ENCODE results near the gene DDIAS. TPM values are rescaled to one million over a fixed set of nuclear protein-coding genes. Genes with fewer than 3 reads are reported as not detected.
"Not testable (repeated sequence)": the region's sequence is repeated elsewhere in the genome, so short reads cannot be mapped to it uniquely, and the experiment has no call there.

DDIAS gene
- total and polyA plus RNA-seq, 2 donors (not counting 1 experiment from before 2014, with no cell fraction given), result 1.7 to 3.3 TPM

- no peak overlapping the region for H3K4me3 Mint-ChIP-seq
- Histone ChIP-seq H3K9me3 (ENCODE audit: control extremely low read depth in 1 of 3, control insufficient read depth in 2 of 3, insufficient read depth in 1 of 3, low read length in 2 of 3) (peaks cover 0 to 7% (median 0%) of the 10 kb centered on the region in 3 donors), H3K4me2 (replicated peaks; ENCODE audit: low read depth, low read length, poor library complexity, severe bottlenecking) (no peak overlapping the region), H2AFZ (ENCODE audit: insufficient read depth, low read depth, low read length, poor library complexity, severe bottlenecking) (no peak overlapping the region), H3K27me3 (replicated peaks in 1 of 4; ENCODE audit: control extremely low read depth in 1 of 4, control insufficient read depth in 3 of 4, insufficient read depth in 4 of 4, low read length in 3 of 4) (no peaks in the 10 kb centered on the region), H3K79me2 (ENCODE audit: control insufficient read depth, insufficient read depth, low read length) (no peaks in the 10 kb centered on the region), H3K9ac (ENCODE audit: low read length) (no peak overlapping the region), H3K4me3 (ENCODE audit: control extremely low read depth in 1 of 5, extremely low read depth in 1 of 5, insufficient read depth in 1 of 5, low read depth in 2 of 5, low read length in 4 of 5) (no peak overlapping the region), H3K4me1 (ENCODE audit: control insufficient read depth in 2 of 2, insufficient read depth in 2 of 2, low read length in 2 of 2) (no peaks in the 10 kb centered on the region), H4K20me1 (ENCODE audit: control insufficient read depth, insufficient read depth, low read length, poor library complexity, severe bottlenecking) (no peaks in the 10 kb centered on the region), H3K36me3 (replicated peaks in 1 of 2; ENCODE audit: control extremely low read depth in 1 of 2, control insufficient read depth in 1 of 2, extremely low read depth in 1 of 2, insufficient read depth in 2 of 2, low read length in 1 of 2) (no peaks in the 10 kb centered on the region), H3K27ac (ENCODE audit: low read length in 2 of 2) (no peak overlapping the region)
- 100% methylated on average over 2 of the region's 2 CpGs for WGBS (ENCODE audit: insufficient coverage)
- TF ChIP-seq, protein P1, sequence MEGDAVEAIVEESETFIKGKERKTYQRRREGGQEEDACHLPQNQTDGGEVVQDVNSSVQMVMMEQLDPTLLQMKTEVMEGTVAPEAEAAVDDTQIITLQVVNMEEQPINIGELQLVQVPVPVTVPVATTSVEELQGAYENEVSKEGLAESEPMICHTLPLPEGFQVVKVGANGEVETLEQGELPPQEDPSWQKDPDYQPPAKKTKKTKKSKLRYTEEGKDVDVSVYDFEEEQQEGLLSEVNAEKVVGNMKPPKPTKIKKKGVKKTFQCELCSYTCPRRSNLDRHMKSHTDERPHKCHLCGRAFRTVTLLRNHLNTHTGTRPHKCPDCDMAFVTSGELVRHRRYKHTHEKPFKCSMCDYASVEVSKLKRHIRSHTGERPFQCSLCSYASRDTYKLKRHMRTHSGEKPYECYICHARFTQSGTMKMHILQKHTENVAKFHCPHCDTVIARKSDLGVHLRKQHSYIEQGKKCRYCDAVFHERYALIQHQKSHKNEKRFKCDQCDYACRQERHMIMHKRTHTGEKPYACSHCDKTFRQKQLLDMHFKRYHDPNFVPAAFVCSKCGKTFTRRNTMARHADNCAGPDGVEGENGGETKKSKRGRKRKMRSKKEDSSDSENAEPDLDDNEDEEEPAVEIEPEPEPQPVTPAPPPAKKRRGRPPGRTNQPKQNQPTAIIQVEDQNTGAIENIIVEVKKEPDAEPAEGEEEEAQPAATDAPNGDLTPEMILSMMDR (IDR thresholded peaks at IDR 0.05), result no peak
- no peak for TF ChIP-seq EZH2 (IDR thresholded peaks at IDR 0.05; ENCODE audit: borderline replicate concordance, insufficient read depth, low read depth, low read length, poor library complexity, severe bottlenecking)
- POLR2A ChIA-PET, result no interaction called here
- no peak for DNase-seq
- peaks cover 4% of the 10 kb centered on the region for H3K9me3 Mint-ChIP-seq (ENCODE audit: insufficient read depth)
- H3K4me1 Mint-ChIP-seq, result peaks cover 2% of the 10 kb centered on the region
- intact Hi-C loops (cut with micrococcal nuclease), result no loop called here
- no peak overlapping the region for H3K27ac Mint-ChIP-seq
- CTCF ChIA-PET, result interaction anchor here (1.3 to 1.7 kb wide), 2 partner anchors 11 to 34 kb away, joined by 3 to 6 read pairs; no protein-coding TSS in a partner anchor
- ATAC-seq (ENCODE audit: low read depth), result no peak
- H3K27me3 Mint-ChIP-seq, result no peaks in the 10 kb centered on the region
Observed at GRCh38 chr11:82942376-82942775, 40.8 kb downstream of the DDIAS start.

DNA sequence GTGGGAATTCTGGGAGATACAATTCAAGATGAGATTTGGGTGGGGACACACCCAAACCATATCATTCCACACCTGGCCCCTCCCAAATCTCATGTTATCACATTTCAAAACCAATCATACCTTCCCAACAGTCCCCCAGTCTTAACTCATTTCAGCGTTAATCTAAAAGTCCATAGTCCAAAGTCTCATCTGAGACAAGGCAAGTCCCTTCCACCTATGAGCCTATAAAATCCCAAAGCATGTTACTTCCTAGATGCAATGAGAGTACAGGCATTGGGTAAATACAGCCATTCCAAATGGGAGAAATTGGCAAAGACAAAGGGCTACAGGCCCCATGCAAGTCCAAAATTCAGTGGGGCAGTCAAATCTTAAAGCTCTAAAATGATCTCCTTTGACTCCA, 41.9 kb downstream of the DDIAS start:
- CTCF ChIA-PET, result interaction anchor here (1.3 kb wide), 1 partner anchor 36 kb away, joined by 3 read pairs; no protein-coding TSS in a partner anchor
- H3K4me1 ChIP-seq (ENCODE audit: control insufficient read depth in 2 of 2, insufficient read depth in 2 of 2, low read length in 2 of 2); H3K27me3 Mint-ChIP-seq; H3K27ac Mint-ChIP-seq; H3K4me2 ChIP-seq (replicated peaks; ENCODE audit: low read depth, low read length, poor library complexity, severe bottlenecking); H3K36me3 ChIP-seq (replicated peaks in 1 of 2; ENCODE audit: control extremely low read depth in 1 of 2, control insufficient read depth in 1 of 2, extremely low read depth in 1 of 2, insufficient read depth in 2 of 2, low read length in 1 of 2); H2AFZ ChIP-seq (ENCODE audit: insufficient read depth, low read depth, low read length, poor library complexity, severe bottlenecking); H3K79me2 ChIP-seq (ENCODE audit: control insufficient read depth, insufficient read depth, low read length); ATAC-seq (ENCODE audit: low read depth); H4K20me1 ChIP-seq (ENCODE audit: control insufficient read depth, insufficient read depth, low read length, poor library complexity, severe bottlenecking); H3K27me3 ChIP-seq (replicated peaks in 1 of 4; ENCODE audit: control extremely low read depth in 1 of 4, control insufficient read depth in 3 of 4, insufficient read depth in 4 of 4, low read length in 3 of 4); POLR2A ChIA-PET; H3K27ac ChIP-seq (ENCODE audit: low read length in 2 of 2); H3K9me3 Mint-ChIP-seq (ENCODE audit: insufficient read depth); H3K4me1 Mint-ChIP-seq; H3K9ac ChIP-seq (ENCODE audit: low read length); intact Hi-C loops (cut with micrococcal nuclease); H3K4me3 ChIP-seq (ENCODE audit: control extremely low read depth in 1 of 5, extremely low read depth in 1 of 5, insufficient read depth in 1 of 5, low read depth in 2 of 5, low read length in 4 of 5); H3K4me3 Mint-ChIP-seq; DNase-seq; H3K9me3 ChIP-seq (ENCODE audit: control extremely low read depth in 1 of 3, control insufficient read depth in 2 of 3, insufficient read depth in 1 of 3, low read length in 2 of 3): not testable (repeated sequence)
- no CpG with 5 or more reads among the region's 1 CpG for WGBS (ENCODE audit: insufficient coverage)
